ENCODE measurements around the gene WNK3. TPM values are rescaled to one million over a fixed set of nuclear protein-coding genes. Genes with fewer than 3 reads are reported as not detected.

Gene WNK3
- total and polyA plus RNA-seq, 2 experiments from 2014 or later = 0.39 to 0.43 TPM

DNA sequence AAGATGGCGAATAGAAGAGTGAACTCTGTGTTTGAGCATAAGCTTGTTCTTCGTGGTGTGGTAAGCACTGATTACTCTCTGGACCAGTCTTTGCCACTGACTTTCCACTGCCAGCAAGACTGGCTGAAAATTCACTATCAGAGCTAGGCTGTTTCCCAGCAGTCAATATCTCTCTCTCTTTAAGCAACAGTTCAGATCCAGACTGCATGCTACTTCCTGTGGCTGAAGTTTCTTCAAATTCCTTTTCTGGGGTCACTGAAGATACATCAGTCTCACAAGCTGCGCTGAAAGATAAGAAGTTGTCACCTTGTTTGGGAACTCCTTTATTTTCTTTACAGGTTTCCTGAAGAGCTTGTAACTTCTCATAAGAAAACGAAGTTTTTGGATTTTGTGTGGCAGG lies 120.8 kb downstream of the WNK3 start:
- no peaks in the 10 kb centered on the region for H3K79me2 ChIP-seq (ENCODE audit: insufficient read depth)
- 80 to 81% methylated on average over 4 of the region's 4 CpGs for WGBS, 2 experiments (ENCODE audit: low coverage in 1 of 2, low lambda C conversion rate in 2 of 2, missing lambda C conversion rate in 2 of 2)
- no peaks in the 10 kb centered on the region for H3K4me1 ChIP-seq (ENCODE audit: insufficient read depth)
- no peaks in the 10 kb centered on the region for H4K20me1 ChIP-seq (ENCODE audit: insufficient read depth)
- no peaks in the 10 kb centered on the region for H3K9me2 ChIP-seq (ENCODE audit: insufficient read depth)
- no peak overlapping the region for H3K4me3 ChIP-seq
- DNase-seq = no peak
- no peak overlapping the region for H3K9ac ChIP-seq
- no peak overlapping the region for H3K4me2 ChIP-seq (ENCODE audit: unreplicated experiment)
- no peak overlapping the region for H2AFZ ChIP-seq
- no peaks in the 10 kb centered on the region for H3K27me3 ChIP-seq (replicated peaks; ENCODE audit: insufficient read depth)
- H3K27ac ChIP-seq = no peak overlapping the region
- no peaks in the 10 kb centered on the region for H3F3A ChIP-seq (ENCODE audit: insufficient read depth)
- H3K9me3 ChIP-seq (ENCODE audit: low read depth) = no peaks in the 10 kb centered on the region
- H3K36me3 ChIP-seq (ENCODE audit: low read depth) = no peaks in the 10 kb centered on the region
- TF ChIP-seq EZH2phosphoT487 (IDR thresholded peaks at IDR 0.05; ENCODE audit: insufficient read depth, low read depth) (no peak), EZH2 (IDR thresholded peaks at IDR 0.05; ENCODE audit: insufficient read depth, poor library complexity, severe bottlenecking) (no peak)
- in situ Hi-C loops (cut with MboI) = no loop called here

DNA sequence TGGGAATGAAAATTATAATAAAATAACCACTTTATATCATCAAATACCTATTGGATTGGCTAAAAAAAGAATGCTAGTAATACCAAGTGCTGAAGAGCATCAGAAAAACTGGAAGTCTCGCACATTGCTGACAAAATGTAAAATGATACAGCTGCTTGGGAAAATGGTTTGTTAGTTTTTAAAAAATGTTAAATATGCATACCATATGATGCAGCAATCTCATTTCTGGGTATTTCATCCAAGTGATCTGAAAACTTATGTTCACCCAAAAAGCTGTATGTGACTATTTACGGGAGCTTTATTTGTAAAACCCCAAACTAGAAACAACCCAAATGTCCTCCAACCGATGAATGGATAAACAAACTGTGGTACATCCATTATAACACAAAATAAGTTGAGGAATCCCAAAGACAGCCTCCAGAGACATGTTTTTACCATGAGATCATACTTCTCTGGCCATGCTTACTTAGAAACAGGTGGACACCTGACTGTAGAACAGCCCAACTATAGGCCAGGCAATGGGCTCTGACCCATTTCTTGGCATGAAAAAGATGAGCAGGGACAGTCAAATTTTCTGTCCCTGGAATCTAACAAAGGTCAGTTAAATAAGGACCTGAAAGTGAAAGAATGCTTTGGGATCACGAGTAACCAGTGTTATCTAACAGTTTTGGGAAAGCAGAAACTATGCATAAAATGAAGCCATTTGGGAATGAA lies 127.3 kb downstream of the WNK3 start:
- Histone ChIP-seq H3F3A (ENCODE audit: insufficient read depth) (no peaks in the 10 kb centered on the region), H3K9me2 (ENCODE audit: insufficient read depth) (no peaks in the 10 kb centered on the region), H3K9ac (no peak overlapping the region), H3K27me3 (replicated peaks; ENCODE audit: insufficient read depth) (no peaks in the 10 kb centered on the region), H3K9me3 (ENCODE audit: low read depth) (no peaks in the 10 kb centered on the region), H3K27ac (no peak overlapping the region), H2AFZ (no peak overlapping the region), H3K4me1 (ENCODE audit: insufficient read depth) (no peaks in the 10 kb centered on the region), H3K36me3 (ENCODE audit: low read depth) (no peaks in the 10 kb centered on the region), H3K4me3 (no peak overlapping the region), H3K4me2 (ENCODE audit: unreplicated experiment) (no peak overlapping the region), H4K20me1 (ENCODE audit: insufficient read depth) (no peaks in the 10 kb centered on the region), H3K79me2 (ENCODE audit: insufficient read depth) (no peaks in the 10 kb centered on the region)
- 69 to 75% methylated on average over 3 to 4 of the region's 4 CpGs for WGBS, 2 experiments (ENCODE audit: low coverage in 1 of 2, low lambda C conversion rate in 2 of 2, missing lambda C conversion rate in 2 of 2)
- in situ Hi-C loops (cut with MboI) = no loop called here
- no peak for DNase-seq
- TF ChIP-seq EZH2phosphoT487 (IDR thresholded peaks at IDR 0.05; ENCODE audit: insufficient read depth, low read depth) (no peak), EZH2 (IDR thresholded peaks at IDR 0.05; ENCODE audit: insufficient read depth, poor library complexity, severe bottlenecking) (no peak)

DNA sequence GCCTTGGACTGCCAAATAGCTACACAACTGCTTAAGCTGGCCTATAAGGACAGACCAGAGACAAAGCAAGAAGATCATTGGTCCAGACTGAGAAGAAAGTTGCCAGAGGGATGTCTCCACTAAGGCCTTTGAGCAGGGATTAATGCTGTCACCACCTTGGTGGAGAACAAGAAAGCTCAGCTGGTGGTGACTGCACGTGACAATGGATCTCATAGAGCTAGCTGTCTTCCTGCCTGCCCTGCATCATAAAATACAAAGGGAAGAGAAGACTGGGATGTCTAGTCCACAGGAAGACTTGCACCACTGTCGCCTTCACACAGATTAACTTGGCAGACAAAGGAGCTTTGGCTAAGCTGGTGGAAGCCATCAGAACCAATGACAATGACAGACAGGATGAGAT lies 134.3 kb downstream of the WNK3 start:
- TF ChIP-seq EZH2phosphoT487 (IDR thresholded peaks at IDR 0.05; ENCODE audit: insufficient read depth, low read depth) (no peak), EZH2 (IDR thresholded peaks at IDR 0.05; ENCODE audit: insufficient read depth, poor library complexity, severe bottlenecking) (no peak)
- in situ Hi-C loops (cut with MboI) = no loop called here
- Histone ChIP-seq H3K9ac (no peak overlapping the region), H3K79me2 (ENCODE audit: insufficient read depth) (no peaks in the 10 kb centered on the region), H2AFZ (no peak overlapping the region), H3F3A (ENCODE audit: insufficient read depth) (no peaks in the 10 kb centered on the region), H3K4me2 (ENCODE audit: unreplicated experiment) (no peak overlapping the region), H3K4me1 (ENCODE audit: insufficient read depth) (no peaks in the 10 kb centered on the region), H3K9me3 (ENCODE audit: low read depth) (no peaks in the 10 kb centered on the region), H3K36me3 (ENCODE audit: low read depth) (no peaks in the 10 kb centered on the region), H3K27ac (no peak overlapping the region), H3K9me2 (ENCODE audit: insufficient read depth) (no peaks in the 10 kb centered on the region), H3K27me3 (replicated peaks; ENCODE audit: insufficient read depth) (no peaks in the 10 kb centered on the region), H3K4me3 (no peak overlapping the region), H4K20me1 (ENCODE audit: insufficient read depth) (no peaks in the 10 kb centered on the region)
- 19 to 25% methylated on average over 2 of the region's 2 CpGs for WGBS, 2 experiments (ENCODE audit: low coverage in 1 of 2, low lambda C conversion rate in 2 of 2, missing lambda C conversion rate in 2 of 2)
- no peak for DNase-seq

DNA sequence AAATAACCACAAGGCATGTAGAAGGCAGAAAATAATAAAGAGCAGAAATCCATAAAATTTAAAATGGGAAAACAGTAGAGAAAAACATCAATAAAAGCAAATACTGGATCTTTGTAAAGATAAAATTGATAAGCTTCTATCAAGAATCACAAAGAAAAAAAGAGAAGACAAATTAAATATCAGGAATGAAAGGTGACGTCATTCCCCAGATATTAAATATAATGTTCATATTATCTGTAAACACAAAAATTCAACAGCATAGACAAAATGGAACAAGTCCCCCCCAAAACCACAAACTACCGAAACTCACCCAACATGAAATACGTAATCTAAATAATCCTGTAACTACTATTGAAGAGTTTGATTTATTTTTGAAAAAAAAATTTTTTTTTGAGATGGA lies 144.2 kb downstream of the WNK3 start:
- no peaks in the 10 kb centered on the region for H4K20me1 ChIP-seq (ENCODE audit: insufficient read depth)
- 91 to 92% methylated on average over 3 of the region's 3 CpGs for WGBS, 2 experiments (ENCODE audit: low coverage in 1 of 2, low lambda C conversion rate in 2 of 2, missing lambda C conversion rate in 2 of 2)
- no peak for DNase-seq
- no peaks in the 10 kb centered on the region for H3K4me1 ChIP-seq (ENCODE audit: insufficient read depth)
- H3K36me3 ChIP-seq (ENCODE audit: low read depth) = no peaks in the 10 kb centered on the region
- no peak overlapping the region for H2AFZ ChIP-seq
- no peaks in the 10 kb centered on the region for H3F3A ChIP-seq (ENCODE audit: insufficient read depth)
- no peak overlapping the region for H3K4me3 ChIP-seq
- no peak overlapping the region for H3K27ac ChIP-seq
- H3K9ac ChIP-seq = no peak overlapping the region
- TF ChIP-seq EZH2phosphoT487 (IDR thresholded peaks at IDR 0.05; ENCODE audit: insufficient read depth, low read depth) = no peak
- no peaks in the 10 kb centered on the region for H3K79me2 ChIP-seq (ENCODE audit: insufficient read depth)
- in situ Hi-C loops (cut with MboI) = no loop called here
- no peaks in the 10 kb centered on the region for H3K9me3 ChIP-seq (ENCODE audit: low read depth)
- H3K9me2 ChIP-seq (ENCODE audit: insufficient read depth) = no peaks in the 10 kb centered on the region
- no peak overlapping the region for H3K4me2 ChIP-seq (ENCODE audit: unreplicated experiment)
- H3K27me3 ChIP-seq (replicated peaks; ENCODE audit: insufficient read depth) = no peaks in the 10 kb centered on the region

DNA sequence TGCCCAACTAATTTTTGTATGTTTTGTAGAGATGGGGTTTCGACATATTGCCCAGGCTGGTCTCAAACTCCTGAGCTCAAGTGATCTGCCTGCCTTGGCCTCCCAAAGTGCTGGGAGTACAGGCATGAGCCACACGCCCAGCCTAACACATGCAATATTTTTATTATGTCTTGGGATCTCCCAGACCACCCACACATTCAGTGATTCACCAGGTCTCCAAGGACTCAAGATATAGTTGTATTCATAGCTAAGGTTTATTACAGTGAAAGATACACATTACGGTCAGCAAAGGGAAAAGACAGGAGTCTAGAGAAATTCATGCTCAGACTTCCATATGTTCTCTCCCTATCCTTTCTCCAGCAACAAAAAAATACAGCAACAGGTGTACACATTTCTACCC lies 149.3 kb downstream of the WNK3 start:
- H3K27me3 ChIP-seq (replicated peaks; ENCODE audit: insufficient read depth) = no peaks in the 10 kb centered on the region
- no peak overlapping the region for H3K9ac ChIP-seq
- in situ Hi-C loops (cut with MboI) = no loop called here
- H3K27ac ChIP-seq = no peak overlapping the region
- H3K4me1 ChIP-seq (ENCODE audit: insufficient read depth) = no peaks in the 10 kb centered on the region
- no peak overlapping the region for H3K4me3 ChIP-seq
- no peaks in the 10 kb centered on the region for H3K9me3 ChIP-seq (ENCODE audit: low read depth)
- TF ChIP-seq EZH2 (IDR thresholded peaks at IDR 0.05; ENCODE audit: insufficient read depth, poor library complexity, severe bottlenecking) (no peak), EZH2phosphoT487 (IDR thresholded peaks at IDR 0.05; ENCODE audit: insufficient read depth, low read depth) (no peak)
- H4K20me1 ChIP-seq (ENCODE audit: insufficient read depth) = no peaks in the 10 kb centered on the region
- no peak overlapping the region for H3K4me2 ChIP-seq (ENCODE audit: unreplicated experiment)
- peak; percentile 42 for DNase-seq
- H3F3A ChIP-seq (ENCODE audit: insufficient read depth) = no peaks in the 10 kb centered on the region
- 64 to 67% methylated on average over 3 of the region's 3 CpGs for WGBS, 2 experiments (ENCODE audit: low coverage in 1 of 2, low lambda C conversion rate in 2 of 2, missing lambda C conversion rate in 2 of 2)
- no peaks in the 10 kb centered on the region for H3K36me3 ChIP-seq (ENCODE audit: low read depth)
- H2AFZ ChIP-seq = no peak overlapping the region
- no peaks in the 10 kb centered on the region for H3K79me2 ChIP-seq (ENCODE audit: insufficient read depth)
- no peaks in the 10 kb centered on the region for H3K9me2 ChIP-seq (ENCODE audit: insufficient read depth)
